GM12878 (cell line): ENCODE measurements around the gene EHBP1L1. TPM values are rescaled to one million over a fixed set of nuclear protein-coding genes. Genes with fewer than 3 reads are reported as not detected.

Experiments
- ATAC-seq: fragments of 200-7000 bp; cut with Tn5 transposase; 3 replicates; pipeline ENCODE4 v1.9.1; 2020; ENCODE audit warnings: mild to moderate bottlenecking, moderate library complexity
- BruUV-seq: library from RNA; stranded (reverse); fragments of 400-500 nt; replicated peaks from 2 replicates; lab custom pipeline; 2021; lab: Mats Ljungman, UMichigan
- CTCF ChIA-PET: fragments of 300-600 bp; sonication (Branson Sonifier 250); formaldehyde crosslinking; extraction: SDS; loops from one replicate; lab custom pipeline; 2021; ENCODE audit warnings: inconsistent platforms; lab: Yijun Ruan, JAX
- POLR2A ChIA-PET: fragments of 350-600 bp; formaldehyde crosslinking; extraction: SDS; loops from one replicate; lab custom pipeline; 2021; ENCODE audit warnings: inconsistent platforms; lab: Charles Lee
- RAD21 ChIA-PET: fragments of 300-600 bp; sonication (Branson Sonifier 250); formaldehyde crosslinking; loops from one replicate; lab custom pipeline; 2023; ENCODE audit warnings: antibody characterized with exemption; ENCODE audit not compliant: unreplicated experiment; lab: Charles Lee
- SMC1A ChIA-PET: fragments of 300-600 bp; sonication (Branson Sonifier 250); formaldehyde crosslinking; loops from one replicate; lab custom pipeline; 2023; ENCODE audit not compliant: unreplicated experiment, uncharacterized antibody; lab: Charles Lee
- DNase-seq: peaks from one replicate; pipeline ENCODE4 v3.0.0-alpha.2; 2011; ENCODE audit warnings: low read depth, low spot score
- FAIRE-seq: peaks from 3 replicates; lab custom pipeline; 2011; peaks lifted over from hg19 to GRCh38; lab: Jason Lieb, UNC
- H2AFZ ChIP-seq: 2 replicates; pipeline ENCODE4 v1.6.0; 2011; ENCODE audit warnings: low read depth, low read length, control low read depth; ENCODE audit not compliant: control insufficient read depth
- H3K27ac ChIP-seq: 2 replicates; pipeline ENCODE4 v1.5.1; 2011; ENCODE audit warnings: control low read depth; ENCODE audit not compliant: control insufficient read depth, insufficient read depth
- H3K27me3 ChIP-seq, 2 experiments: replicated peaks in 1 of 2; 2 replicates each; pipeline versions ENCODE4 v1.6.0 to v1.6.1; 2011; ENCODE audit warnings: low read length in 1 of 2; ENCODE audit not compliant: control insufficient read depth in 2 of 2, insufficient read depth in 2 of 2
- H3K36me3 ChIP-seq, 2 experiments: 2 replicates each; pipeline ENCODE4 v1.5.1; 2011; ENCODE audit warnings: low read length in 1 of 2; ENCODE audit not compliant: control insufficient read depth in 2 of 2, insufficient read depth in 2 of 2
- H3K4me1 ChIP-seq: 2 replicates; pipeline ENCODE4 v1.6.1; 2011; ENCODE audit warnings: mild to moderate bottlenecking, low read length, moderate library complexity, mixed read lengths; ENCODE audit not compliant: control insufficient read depth, insufficient read depth
- H3K4me2 ChIP-seq: 2 replicates; pipeline ENCODE4 v1.6.0; 2011; ENCODE audit warnings: control low read depth; ENCODE audit not compliant: control insufficient read depth, insufficient read depth
- H3K4me3 ChIP-seq: fragments of 200-600 bp; sonication (generic); 2 replicates; pipeline ENCODE4 v1.5.1; 2016
- H3K79me2 ChIP-seq: 2 replicates; pipeline ENCODE4 v1.6.0; 2011; ENCODE audit warnings: low read length; ENCODE audit not compliant: control insufficient read depth, insufficient read depth
- H3K9ac ChIP-seq: 2 replicates; pipeline ENCODE4 v1.8.0; 2011; ENCODE audit warnings: low read length, control low read depth, mixed read lengths; ENCODE audit not compliant: control insufficient read depth, insufficient read depth
- H3K9me3 ChIP-seq: replicated peaks from 3 replicates; pipeline ENCODE4 v1.5.1; 2011; ENCODE audit warnings: mild to moderate bottlenecking, low read length; ENCODE audit not compliant: control insufficient read depth, insufficient read depth
- H4K20me1 ChIP-seq: 2 replicates; pipeline ENCODE4 v1.6.0; 2011; ENCODE audit not compliant: control insufficient read depth, insufficient read depth
- ASH2L ChIP-seq: fragments of 300-600, 200-600 bp; sonication (generic); IDR thresholded peaks from 2 replicates; pipeline ENCODE4 v1.6.1; 2017; ENCODE audit warnings: low read depth, mild to moderate bottlenecking, borderline replicate concordance
- CEBPB ChIP-seq, 2 experiments: fragments of 150-350 bp in 1 of 2; IDR thresholded peaks; 2 replicates each; pipeline ENCODE4 v1.6.1; 2012 to 2014; ENCODE audit warnings: low read depth in 2 of 2, low read length in 2 of 2, borderline replicate concordance in 1 of 2, inconsistent platforms in 1 of 2
- CHD2 ChIP-seq: IDR thresholded peaks from 2 replicates; pipeline ENCODE4 v1.6.1; 2011; ENCODE audit warnings: low read depth, low read length, improper control_type of control experiment, borderline replicate concordance
- WRNIP1 ChIP-seq: IDR thresholded peaks from 2 replicates; pipeline ENCODE4 v1.6.1; 2011; ENCODE audit warnings: low read depth, low read length, improper control_type of control experiment, borderline replicate concordance
- ZNF24 ChIP-seq: fragments of 450-650 bp; IDR thresholded peaks from 2 replicates; pipeline ENCODE4 v1.6.1; 2017; ENCODE audit warnings: antibody characterized with exemption, mild to moderate bottlenecking
- WGBS: methylation state at CpG from one replicate; pipeline ENCODE4 v1.1.6; 2016; ENCODE audit warnings: low lambda C conversion rate; ENCODE audit not compliant: insufficient replicate concordance, insufficient coverage; ENCODE audit errors: missing lambda C conversion rate; 5-methylcytosine and 5-hydroxymethylcytosine counted together
- in situ Hi-C: fragments of 300-500 bp; cut with MboI; formaldehyde crosslinking; loops from 9 replicates; pipeline ENCODE4 v1.14.3; 2018; ENCODE audit warnings: mixed read lengths
- intact Hi-C: fragments of 100-400 bp; cut with micrococcal nuclease; formaldehyde crosslinking; loops from one replicate; pipeline ENCODE4 v1.14.2; 2022; ENCODE audit not compliant: unreplicated experiment
- polyA plus RNA-seq, 11 experiments: library from polyadenylated mRNA; depleted of rRNA in 4 of 11; unstranded in 6 of 11; stranded (reverse) in 5 of 11; fragments of >200 nt; fragmentation: Nextera tagmentation in 4 of 11; fragmentation: Illumina TruSeq in 1 of 11; extraction: Ambion mirVana in 4 of 11; extraction: Trizol in 1 of 11; gene quantifications; 1 replicate in 1 of 11; 2 replicates in 10 of 11; pipeline versions ENCODE4 v1.2.1 to v1.2.3, GENCODE V29; 2011 to 2016; ENCODE audit warnings: inconsistent platforms in 2 of 11, missing spikeins in 2 of 11, low read depth in 1 of 11
- total RNA-seq, 4 experiments: library from RNA; depleted of rRNA in 3 of 4; stranded (reverse); fragments of >200 nt in 3 of 4; fragmentation: Illumina TruSeq in 1 of 4; extraction: Trizol in 1 of 4; gene quantifications; 2 replicates each; pipeline versions ENCODE4 v1.2.1 to v1.2.3, GENCODE V29; 2013 to 2021

Gene EHBP1L1
- total and polyA plus RNA-seq, 10 of the 15 experiments (the other 5 are each of a cell fraction or from before 2014, with no cell fraction given): 0.06 to 99.4 (median 32.7) TPM

GRCh38 chr11:65595131-65595530 is 19.3 kb downstream of the EHBP1L1 start:
- H3K4me1 ChIP-seq: no peaks in the 10 kb centered on the region
- ChIA-PET POLR2A (interaction anchor here (0.6 to 2.0 kb wide), 3 partner anchors 23 to 112 kb away, joined by 3 to 10 read pairs (median 8); partner anchors contain the start of gene FAM89B), SMC1A (interaction anchor here (2.0 to 2.3 kb wide), 2 partner anchors 22 to 54 kb away, joined by 6 to 17 read pairs; partner anchors contain the start of gene FAM89B), RAD21 (interaction anchor here (2.0 to 2.8 kb wide), 3 partner anchors 18 to 54 kb away, joined by 8 to 18 read pairs (median 10); partner anchors contain the start of genes EHBP1L1 and MAP3K11), CTCF (interaction anchor here (0.6 to 3.3 kb wide), 5 partner anchors 8 to 320 kb away, joined by 3 to 39 read pairs (median 4); partner anchors contain the start of gene EHBP1L1)
- no peak overlapping the region for H3K4me2 ChIP-seq
- ATAC-seq (no peak), FAIRE-seq (no peak), DNase-seq (no peak)
- H3K36me3 ChIP-seq: peaks cover 2 to 3% of the 10 kb centered on the region in 2 experiments; a peak in 3 of 4 replicates
- H3K27me3 ChIP-seq: no peaks in the 10 kb centered on the region
- no peaks in the 10 kb centered on the region for H3K9me3 ChIP-seq
- intact Hi-C loops: no loop called here
- in situ Hi-C loops: no loop called here
- no peak overlapping the region for H3K9ac ChIP-seq
- BruUV-seq: no TSS peak
- TF ChIP-seq WRNIP1: no peak
- TF ChIP-seq CEBPB (IDR thresholded peaks at IDR 0.05; ENCODE audit: borderline replicate concordance in 1 of 2, low read depth in 2 of 2, low read length in 2 of 2): no peak
- no peak for TF ChIP-seq CHD2
- H3K4me3 ChIP-seq: no peak overlapping the region
- 41% methylated on average over 3 of the region's 3 CpGs for WGBS
- H3K79me2 ChIP-seq: no peaks in the 10 kb centered on the region
- no peaks in the 10 kb centered on the region for H4K20me1 ChIP-seq
- H2AFZ ChIP-seq: no peak overlapping the region
- no peak overlapping the region for H3K27ac ChIP-seq

GRCh38 chr11:65595543-65596281 is 19.9 kb downstream of the EHBP1L1 start, which contains the start of gene KCNK7:
Gene KCNK7, minus strand, starts transcription at chr11:65595800. Its CDS starts 28 bp downstream, at chr11:65595772.
- no TSS peak for BruUV-seq
- Histone ChIP-seq H3K9ac (no peak within 1 kb of the TSS), H2AFZ (no peak within 1 kb of the TSS), H3K4me3 (no peak within 1 kb of the TSS), H4K20me1 (no peaks in the 10 kb centered on the region), H3K4me1 (no peaks in the 10 kb centered on the region), H3K36me3 (peaks cover 1 to 3% of the 10 kb centered on the region in 2 experiments; a peak in 3 of 4 replicates), H3K27ac (no peak within 1 kb of the TSS), H3K9me3 (no peaks in the 10 kb centered on the region), H3K4me2 (no peak within 1 kb of the TSS), H3K79me2 (no peaks in the 10 kb centered on the region), H3K27me3 (no peaks in the 10 kb centered on the region)
- FAIRE-seq (no peak), ATAC-seq (no peak), DNase-seq (no peak)
- in situ Hi-C loops: no loop called here
- TF ChIP-seq ASH2L (no peak), ZNF24 (peak; percentile 70)
- CTCF ChIA-PET: interaction anchor here (0.9 to 3.3 kb wide), 3 partner anchors 9 to 55 kb away, joined by 3 to 39 read pairs (median 3); partner anchors contain the start of gene EHBP1L1
- POLR2A ChIA-PET: interaction anchor here (0.5 to 0.9 kb wide), 4 partner anchors 8 to 112 kb away, joined by 3 to 4 read pairs (median 4); no protein-coding TSS in a partner anchor
- intact Hi-C loops: no loop called here
- RAD21 ChIA-PET: interaction anchor here (2.5 to 2.8 kb wide), 2 partner anchors 20 to 54 kb away, joined by 10 to 18 read pairs; partner anchors contain the start of gene EHBP1L1
- SMC1A ChIA-PET: interaction anchor here (2.0 kb wide), 1 partner anchor 23 kb away, joined by 6 read pairs; the partner anchor contains the start of gene FAM89B
- 78% methylated on average over 10 of the region's 12 CpGs for WGBS
